ENCODE results near the gene PGA4. TPM values are rescaled to one million over a fixed set of nuclear protein-coding genes. Genes with fewer than 3 reads are reported as not detected.
"Not testable (repeated sequence)": the region's sequence is repeated elsewhere in the genome, so short reads cannot be mapped to it uniquely, and the experiment has no call there.

PGA4 gene
- not detected for total RNA-seq

GRCh38 chr11:61222047-61222446 lies at the start of gene PGA4:
TSS of gene PGA4 (plus strand) at chr11:61222347. CDS start at chr11:61222401, 54 bp downstream.
- H3K9me3 Mint-ChIP-seq; H3K36me3 Mint-ChIP-seq (ENCODE audit: low read depth); H3K4me3 Mint-ChIP-seq; intact Hi-C loops (cut with micrococcal nuclease); CTCF ChIA-PET; DNase-seq; H3K27ac Mint-ChIP-seq; H3K4me1 Mint-ChIP-seq (ENCODE audit: low read depth); H3K27me3 Mint-ChIP-seq (ENCODE audit: low read depth): not testable (repeated sequence)

GRCh38 chr11:61172356-61172755 lies 49.8 kb upstream of the PGA4 start:
- peaks cover 20% of the 10 kb centered on the region for H3K4me1 Mint-ChIP-seq (ENCODE audit: low read depth)
- intact Hi-C loops (cut with micrococcal nuclease): no loop called here
- no peaks in the 10 kb centered on the region for H3K36me3 Mint-ChIP-seq (ENCODE audit: low read depth)
- no peaks in the 10 kb centered on the region for H3K27me3 Mint-ChIP-seq (ENCODE audit: low read depth)
- peaks cover 2% of the 10 kb centered on the region for H3K9me3 Mint-ChIP-seq
- DNase-seq: no peak
- no peak overlapping the region for H3K27ac Mint-ChIP-seq
- no peak overlapping the region for H3K4me3 Mint-ChIP-seq
- CTCF ChIA-PET: interaction anchor here (0.6 to 1.4 kb wide), 3 partner anchors 13 to 273 kb away, joined by 4 read pairs; no protein-coding TSS in a partner anchor

- CTCF ChIA-PET: no interaction called here
- no peak overlapping the region for H3K27ac Mint-ChIP-seq
- no peak for DNase-seq
- H3K4me3 Mint-ChIP-seq: no peak overlapping the region
- no peaks in the 10 kb centered on the region for H3K36me3 Mint-ChIP-seq (ENCODE audit: low read depth)
- H3K9me3 Mint-ChIP-seq: peaks cover 2% of the 10 kb centered on the region
- no peaks in the 10 kb centered on the region for H3K27me3 Mint-ChIP-seq (ENCODE audit: low read depth)
- intact Hi-C loops (cut with micrococcal nuclease): no loop called here
- peaks cover 14% of the 10 kb centered on the region for H3K4me1 Mint-ChIP-seq (ENCODE audit: low read depth)
Measured at GRCh38 chr11:61172888-61173287, 49.3 kb upstream of the PGA4 start.

GRCh38 chr11:61173456-61173855 lies 48.7 kb upstream of the PGA4 start:
- H3K36me3 Mint-ChIP-seq (ENCODE audit: low read depth): no peaks in the 10 kb centered on the region
- CTCF ChIA-PET: interaction anchor here (1.0 to 1.2 kb wide), 2 partner anchors 14 to 343 kb away, joined by 4 to 5 read pairs; no protein-coding TSS in a partner anchor
- no peak overlapping the region for H3K4me3 Mint-ChIP-seq
- H3K27ac Mint-ChIP-seq: no peak overlapping the region
- no peak for DNase-seq
- H3K27me3 Mint-ChIP-seq (ENCODE audit: low read depth): no peaks in the 10 kb centered on the region
- intact Hi-C loops (cut with micrococcal nuclease): no loop called here
- peaks cover 13% of the 10 kb centered on the region for H3K4me1 Mint-ChIP-seq (ENCODE audit: low read depth)
- H3K9me3 Mint-ChIP-seq: peaks cover 2% of the 10 kb centered on the region

- Mint-ChIP-seq H3K27ac (no peak overlapping the region), H3K27me3 (ENCODE audit: low read depth) (no peaks in the 10 kb centered on the region), H3K9me3 (peaks cover 2% of the 10 kb centered on the region), H3K4me1 (ENCODE audit: low read depth) (peaks cover 13% of the 10 kb centered on the region), H3K36me3 (ENCODE audit: low read depth) (no peaks in the 10 kb centered on the region), H3K4me3 (no peak overlapping the region)
- no peak for DNase-seq
- intact Hi-C loops (cut with micrococcal nuclease): no loop called here
- CTCF ChIA-PET: interaction anchor here (0.8 to 1.2 kb wide), 3 partner anchors 13 to 344 kb away, joined by 3 to 5 read pairs (median 4); no protein-coding TSS in a partner anchor
Measured at GRCh38 chr11:61174273-61174672, 47.9 kb upstream of the PGA4 start.

GRCh38 chr11:61174949-61175348 lies 47.2 kb upstream of the PGA4 start:
- Mint-ChIP-seq H3K36me3 (ENCODE audit: low read depth) (no peaks in the 10 kb centered on the region), H3K4me3 (no peak overlapping the region), H3K27me3 (ENCODE audit: low read depth) (no peaks in the 10 kb centered on the region), H3K9me3 (peaks cover 2% of the 10 kb centered on the region), H3K27ac (no peak overlapping the region), H3K4me1 (ENCODE audit: low read depth) (peaks cover 13% of the 10 kb centered on the region)
- CTCF ChIA-PET: interaction anchor here (1.4 kb wide), 1 partner anchor 12 kb away, joined by 6 read pairs; no protein-coding TSS in a partner anchor
- intact Hi-C loops (cut with micrococcal nuclease): no loop called here
- no peak for DNase-seq

GRCh38 chr11:61176446-61176845 lies 45.7 kb upstream of the PGA4 start:
- intact Hi-C loops (cut with micrococcal nuclease): no loop called here
- CTCF ChIA-PET: interaction anchor here (0.6 to 3.4 kb wide), 2 partner anchors 11 to 201 kb away, joined by 3 to 30 read pairs; no protein-coding TSS in a partner anchor
- no peak for DNase-seq
- Mint-ChIP-seq H3K4me1 (ENCODE audit: low read depth) (peaks cover 13% of the 10 kb centered on the region), H3K36me3 (ENCODE audit: low read depth) (no peaks in the 10 kb centered on the region), H3K27me3 (ENCODE audit: low read depth) (no peaks in the 10 kb centered on the region), H3K27ac (no peak overlapping the region), H3K9me3 (peaks cover 2% of the 10 kb centered on the region), H3K4me3 (no peak overlapping the region)

GRCh38 chr11:61180205-61180604 lies 41.9 kb upstream of the PGA4 start:
- H3K4me3 Mint-ChIP-seq, DNase-seq, CTCF ChIA-PET: not testable (repeated sequence)

GRCh38 chr11:61181489-61181888 lies 40.7 kb upstream of the PGA4 start:
- no peaks in the 10 kb centered on the region for H3K27me3 Mint-ChIP-seq (ENCODE audit: low read depth)
- H3K4me3 Mint-ChIP-seq: no peak overlapping the region
- H3K9me3 Mint-ChIP-seq: no peaks in the 10 kb centered on the region
- no peak for DNase-seq
- no peaks in the 10 kb centered on the region for H3K4me1 Mint-ChIP-seq (ENCODE audit: low read depth)
- intact Hi-C loops (cut with micrococcal nuclease): loop anchor here (10.0 kb wide), 1 partner anchor 203 kb away; no protein-coding TSS in a partner anchor
- no peaks in the 10 kb centered on the region for H3K36me3 Mint-ChIP-seq (ENCODE audit: low read depth)
- CTCF ChIA-PET: no interaction called here
- no peak overlapping the region for H3K27ac Mint-ChIP-seq

More at GRCh38 chr11:61180205-61180604, 41.9 kb upstream of the PGA4 start:
- not testable (repeated sequence) for H3K27me3 Mint-ChIP-seq (ENCODE audit: low read depth); H3K27ac Mint-ChIP-seq; H3K36me3 Mint-ChIP-seq (ENCODE audit: low read depth); H3K4me1 Mint-ChIP-seq (ENCODE audit: low read depth); H3K9me3 Mint-ChIP-seq
- intact Hi-C loops (cut with micrococcal nuclease): loop anchor here (10.0 kb wide), 1 partner anchor 205 kb away; no protein-coding TSS in a partner anchor

- CTCF ChIA-PET: interaction anchor here (0.6 to 7.2 kb wide), 4 partner anchors 55 to 351 kb away, joined by 3 to 72 read pairs (median 6); no protein-coding TSS in a partner anchor
- DNase-seq: no peak
- no peak overlapping the region for H3K4me3 Mint-ChIP-seq
- no peaks in the 10 kb centered on the region for H3K27me3 Mint-ChIP-seq (ENCODE audit: low read depth)
- no peaks in the 10 kb centered on the region for H3K9me3 Mint-ChIP-seq
- H3K27ac Mint-ChIP-seq: no peak overlapping the region
- H3K4me1 Mint-ChIP-seq (ENCODE audit: low read depth): peaks cover 2% of the 10 kb centered on the region
- intact Hi-C loops (cut with micrococcal nuclease): loop anchor here (10.0 kb wide), 1 partner anchor 201 kb away; no protein-coding TSS in a partner anchor
- no peaks in the 10 kb centered on the region for H3K36me3 Mint-ChIP-seq (ENCODE audit: low read depth)
Measured at GRCh38 chr11:61183645-61184044, 38.5 kb upstream of the PGA4 start.

GRCh38 chr11:61186504-61186903 lies 35.6 kb upstream of the PGA4 start:
- Mint-ChIP-seq H3K4me3 (no peak overlapping the region), H3K9me3 (no peaks in the 10 kb centered on the region), H3K36me3 (ENCODE audit: low read depth) (no peaks in the 10 kb centered on the region), H3K4me1 (ENCODE audit: low read depth) (peaks cover 2% of the 10 kb centered on the region), H3K27ac (no peak overlapping the region), H3K27me3 (ENCODE audit: low read depth) (no peaks in the 10 kb centered on the region)
- no peak for DNase-seq
- CTCF ChIA-PET: interaction anchor here (0.6 to 7.2 kb wide), 23 partner anchors 9 to 409 kb away, joined by 3 to 72 read pairs (median 6); partner anchors contain the start of gene TMEM109
- intact Hi-C loops (cut with micrococcal nuclease): loop anchor here (2.0 to 10.0 kb wide), 2 partner anchors 104 to 198 kb away; no protein-coding TSS in a partner anchor

GRCh38 chr11:61187505-61188130 lies 34.5 kb upstream of the PGA4 start:
- Mint-ChIP-seq H3K4me1 (ENCODE audit: low read depth) (peaks cover 2% of the 10 kb centered on the region), H3K27me3 (ENCODE audit: low read depth) (no peaks in the 10 kb centered on the region), H3K4me3 (no peak overlapping the region), H3K27ac (no peak overlapping the region), H3K36me3 (ENCODE audit: low read depth) (no peaks in the 10 kb centered on the region), H3K9me3 (no peaks in the 10 kb centered on the region)
- DNase-seq: peak; percentile 90
- CTCF ChIA-PET: interaction anchor here (0.6 to 7.2 kb wide), 40 partner anchors 9 to 769 kb away, joined by 3 to 72 read pairs (median 4); partner anchors contain the start of gene TMEM109
- intact Hi-C loops (cut with micrococcal nuclease): loop anchor here (1.0 to 10.0 kb wide), 9 partner anchors 26 to 412 kb away; partner anchors contain the start of gene VPS37C

All from activated naive CD4-positive, alpha-beta T cell treated with anti-CD3 and anti-CD28 coated beads for 36 hours (primary cell).